Hematopoietic multipotent progenitor cell treated with erythropoietin and hydrocortisone succinate and interleukin-3 and kit ligand, for 6 days (in vitro differentiated cells): ENCODE results near the gene ZFR.
"Not testable (repeated sequence)": the region's sequence is repeated elsewhere in the genome, so short reads cannot be mapped to it uniquely, and the experiment has no call there.

ENCODE experiments used
- DNase-seq: peaks from one replicate; pipeline ENCODE4 v3.0.0-alpha.2; 2015

ZFR gene

GRCh38 chr5:32315221-32316014 lies 129.1 kb downstream of the ZFR start:
- no peak for DNase-seq

GRCh38 chr5:32314658-32315057 lies 129.9 kb downstream of the ZFR start:
- DNase-seq, result no peak

GRCh38 chr5:32314152-32314488 lies 130.4 kb downstream of the ZFR start:
- DNase-seq, result not testable (repeated sequence)

- peak; percentile 99 for DNase-seq
Observed at GRCh38 chr5:32312595-32313332, 131.8 kb downstream of the ZFR start, which contains the start of gene MTMR12. MTMR12 (minus strand) TSS chr5:32312939; CDS start chr5:32312838, 101 bp downstream.

- DNase-seq, result peak; percentile 75
Observed at GRCh38 chr5:32312197-32312594, 132.3 kb downstream of the ZFR start.

- no peak for DNase-seq
Observed at GRCh38 chr5:32311404-32312196, 132.9 kb downstream of the ZFR start.

- DNase-seq, result no peak
Observed at GRCh38 chr5:32309761-32310160, 134.8 kb downstream of the ZFR start.

- no peak for DNase-seq
Observed at GRCh38 chr5:32308946-32309345, 135.6 kb downstream of the ZFR start.

GRCh38 chr5:32307769-32308194 lies 136.8 kb downstream of the ZFR start:
- no peak for DNase-seq

GRCh38 chr5:32304622-32305021 lies 139.9 kb downstream of the ZFR start:
- DNase-seq, result peak; percentile 65
